Activated CD8-positive, alpha-beta memory T cell treated with anti-CD3 and anti-CD28 coated beads for 1 hour (primary cell): ENCODE measurements around the gene SLC49A4.

Source experiments
- DNase-seq, 2 donors: peaks; one replicate each; pipeline ENCODE4 v3.0.0-alpha.2; 2020; ENCODE audit warnings: low read depth in 1 of 2; ENCODE audit errors: extremely low read depth in 1 of 2

The SLC49A4 gene

DNA sequence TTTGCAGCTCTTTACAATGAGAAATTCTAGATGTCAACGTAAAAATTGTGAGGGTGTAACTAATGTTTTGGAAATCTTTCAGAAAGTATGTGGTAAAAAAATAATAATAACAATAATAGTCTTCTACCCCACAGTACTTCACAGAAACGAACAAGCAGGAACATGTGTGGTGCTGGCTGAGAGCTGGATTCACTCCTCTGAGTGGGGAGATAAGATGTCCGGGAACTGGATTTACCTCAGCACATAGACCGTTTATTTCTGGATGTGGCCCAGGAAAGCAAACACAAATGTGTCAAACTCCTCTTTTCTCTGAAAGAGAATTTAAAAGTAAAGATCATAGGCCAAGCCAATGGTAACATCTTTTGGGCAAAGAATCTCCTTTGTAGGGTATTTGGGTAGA lies 103.4 kb downstream of the SLC49A4 start:
- no peak for DNase-seq

DNA sequence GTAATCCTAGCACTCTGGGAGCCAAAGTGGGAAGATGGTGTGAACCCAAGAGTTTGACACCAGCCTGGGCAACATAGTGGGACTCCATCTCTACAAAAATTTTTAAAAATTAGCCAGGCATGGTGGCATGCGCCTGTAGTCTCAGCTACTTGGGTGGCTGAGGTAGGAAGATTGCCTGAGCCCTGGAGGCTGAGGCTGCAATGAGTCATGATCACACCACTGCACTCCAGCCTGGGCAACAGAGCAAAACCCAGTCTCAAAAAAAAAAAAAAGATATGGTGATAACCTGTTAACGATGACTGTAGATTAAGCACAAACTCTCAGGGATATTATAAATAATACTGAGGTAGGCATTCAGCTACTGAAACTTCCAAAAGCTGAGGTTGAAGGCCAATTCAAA lies 107.5 kb downstream of the SLC49A4 start:
- DNase-seq = no peak

DNA sequence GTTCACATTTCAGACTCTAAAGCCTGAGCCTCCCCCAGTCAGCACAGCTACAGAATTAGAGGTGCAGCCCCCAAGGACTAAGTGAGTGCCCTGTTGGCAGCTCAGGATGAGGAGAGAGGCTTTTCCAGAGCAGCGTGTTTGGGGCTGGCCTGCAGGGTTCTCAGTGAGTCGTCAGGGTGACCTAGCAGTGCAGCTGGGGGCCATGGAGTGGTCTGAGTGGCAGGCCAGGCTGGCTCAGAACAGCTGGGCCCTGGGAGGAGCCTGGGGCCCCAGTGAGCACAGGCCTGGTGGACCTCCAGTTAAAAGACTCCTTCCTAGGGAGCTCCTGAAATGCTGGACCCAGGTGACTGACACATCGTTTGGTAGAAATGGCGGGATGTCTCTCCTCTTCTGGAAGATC lies 108.3 kb downstream of the SLC49A4 start:
- DNase-seq = no peak

DNA sequence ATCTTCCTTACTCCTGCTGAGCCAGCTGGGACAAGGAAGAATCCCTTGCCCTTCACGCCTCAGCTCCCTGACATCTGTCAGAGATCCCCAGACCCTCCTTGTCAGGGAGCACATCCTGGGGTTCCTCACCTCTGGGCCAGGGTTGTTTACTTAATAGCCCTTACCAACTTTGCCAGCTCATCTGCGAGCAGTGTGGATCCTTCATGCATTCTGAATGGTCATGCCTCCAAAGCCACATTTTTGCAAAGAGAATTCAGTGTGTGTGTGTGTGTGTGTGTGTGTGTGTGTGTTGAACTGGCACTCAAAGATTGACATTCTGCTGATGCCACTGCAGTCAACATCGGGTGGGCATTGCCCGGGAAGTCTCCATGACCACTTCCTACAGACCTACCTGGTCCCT lies 112.6 kb downstream of the SLC49A4 start:
- DNase-seq = no peak

DNA sequence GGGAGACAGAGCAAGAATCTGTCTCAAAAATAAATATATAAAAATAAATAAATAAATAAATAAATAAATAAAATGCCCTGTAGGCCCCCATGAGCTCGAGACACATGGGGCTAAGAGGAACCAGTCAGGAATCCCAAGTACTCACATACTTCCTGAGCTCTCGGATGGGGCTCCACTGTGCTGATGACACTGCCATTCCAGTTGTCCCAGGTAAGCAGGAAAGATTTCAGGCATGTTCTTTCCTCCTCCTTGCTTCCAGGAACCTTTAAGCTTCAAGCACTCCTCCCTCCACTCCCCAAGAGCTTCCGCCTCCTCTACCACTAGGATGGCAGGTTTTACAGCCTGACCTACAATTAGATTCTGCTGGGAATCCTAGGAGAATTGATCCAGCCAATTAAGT lies 113.4 kb downstream of the SLC49A4 start:
- DNase-seq = no peak

DNA sequence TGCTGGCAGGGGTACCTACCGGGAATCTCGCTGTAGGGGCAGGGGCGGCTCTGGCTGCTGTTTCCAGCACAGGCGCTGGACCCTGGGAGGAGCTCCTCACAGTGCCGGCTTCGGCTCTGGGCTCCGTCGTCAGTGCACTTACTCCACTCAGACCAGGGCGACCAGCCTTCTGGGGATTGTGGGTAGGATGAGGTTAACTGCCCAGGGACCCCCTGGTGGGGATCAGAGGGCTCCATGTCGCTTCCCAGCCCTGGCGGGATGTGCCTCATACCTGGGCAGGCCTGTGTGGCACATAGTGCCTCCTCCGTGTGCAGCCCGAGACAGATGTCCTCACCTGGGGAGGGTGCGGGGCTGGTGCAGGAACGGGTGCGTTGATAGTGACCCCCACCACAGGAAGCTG lies 117.0 kb downstream of the SLC49A4 start:
- no peak for DNase-seq

DNA sequence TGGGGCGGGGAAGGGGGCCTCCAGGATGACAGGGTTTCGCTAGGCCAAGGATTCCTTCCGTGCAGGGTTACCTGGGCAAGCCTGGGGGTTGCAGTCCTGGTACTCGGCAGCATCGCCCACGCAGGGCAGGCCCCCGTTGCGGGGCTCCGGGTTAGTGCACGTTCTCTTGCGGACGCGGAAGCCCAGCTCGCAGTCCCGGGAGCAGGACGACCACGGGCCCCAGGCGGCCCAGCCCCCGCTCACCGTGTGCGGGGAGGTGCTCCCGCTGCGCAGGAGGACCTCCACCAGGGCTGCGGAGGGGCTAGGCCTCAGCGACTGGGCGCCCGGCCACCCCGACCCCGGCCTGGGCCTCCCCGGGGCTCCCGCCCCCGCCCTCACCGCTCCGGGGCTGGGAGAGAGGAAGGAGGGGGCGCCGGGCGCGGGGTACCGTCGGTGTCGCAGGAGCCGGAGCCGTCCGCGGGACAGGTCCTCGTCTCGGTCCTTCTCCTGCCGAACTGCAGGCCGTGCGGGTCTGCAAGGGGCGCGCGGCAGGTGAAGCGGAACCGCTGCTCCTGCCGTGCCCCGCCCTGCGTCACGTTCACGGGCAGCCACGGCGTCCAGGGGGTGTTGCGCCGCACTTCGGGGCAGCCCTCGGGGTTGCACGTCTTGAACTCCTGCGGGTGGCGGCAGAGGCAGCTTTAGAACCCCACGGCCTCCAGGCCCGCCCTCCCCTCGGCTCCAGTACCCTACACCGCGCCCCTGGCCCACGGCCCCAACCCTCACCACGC lies 118.1 kb downstream of the SLC49A4 start:
- no peak for DNase-seq

DNA sequence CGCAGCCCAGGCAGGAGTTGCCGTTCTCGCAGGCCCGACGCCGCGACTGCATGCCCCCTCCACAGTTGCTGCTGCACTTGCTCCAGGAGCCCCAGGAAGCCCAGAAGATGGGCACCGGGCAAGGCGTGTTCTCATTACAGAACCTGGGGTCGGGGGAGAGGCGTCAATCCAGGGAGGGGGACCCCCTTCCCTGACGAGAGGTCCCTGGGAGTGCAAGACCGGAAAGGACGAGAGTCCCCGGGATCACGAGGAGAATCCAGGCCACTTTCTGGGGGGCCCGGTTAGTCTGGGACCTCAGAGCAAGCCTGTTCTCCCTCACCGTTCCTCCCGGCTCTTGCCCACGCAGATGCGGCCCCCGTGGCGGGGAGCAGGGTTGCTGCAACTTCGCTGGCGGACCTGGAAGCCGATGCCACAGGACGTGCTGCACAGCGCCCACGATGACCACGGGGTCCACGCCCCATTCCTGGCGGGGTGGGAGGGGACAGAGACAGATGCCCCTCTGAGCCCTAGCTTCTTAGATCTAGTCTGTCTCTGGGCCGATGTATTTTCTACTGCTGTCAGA lies 118.8 kb downstream of the SLC49A4 start:
- no peak for DNase-seq

DNA sequence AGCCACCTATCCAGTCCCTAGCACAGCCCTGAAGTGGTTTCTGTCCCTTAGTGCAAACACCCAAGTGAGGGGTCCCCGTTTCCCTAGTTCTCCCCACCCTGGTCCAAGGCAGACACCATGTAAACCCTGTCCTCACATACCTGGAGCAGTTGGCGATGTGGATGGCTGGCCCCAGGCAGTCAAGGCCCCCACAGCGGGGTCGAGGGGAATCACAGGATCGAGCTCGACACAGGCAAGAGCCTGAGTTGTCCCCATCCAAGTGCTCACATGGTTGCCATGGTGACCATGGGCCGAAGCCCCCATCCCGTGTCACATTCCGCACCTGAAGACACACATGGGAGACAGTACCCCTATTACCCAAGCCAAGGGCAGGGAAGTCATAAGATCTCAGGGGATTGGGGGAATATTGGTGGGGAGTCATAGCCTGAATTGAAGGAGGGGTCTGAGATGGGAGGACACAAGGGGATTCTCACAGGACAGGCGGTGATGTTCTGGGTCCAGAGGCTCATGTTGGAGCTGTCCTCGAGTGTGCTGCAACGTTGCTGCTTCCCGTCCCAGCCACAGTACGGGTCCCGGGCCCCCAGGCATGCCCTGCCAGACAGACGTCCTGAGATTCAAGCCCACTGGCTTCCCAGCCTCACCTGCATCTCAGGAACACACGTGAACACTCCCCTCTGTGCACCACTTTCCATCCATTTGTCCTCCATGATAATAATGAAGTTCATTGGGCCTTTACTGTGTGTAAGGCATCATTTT lies 120.6 kb downstream of the SLC49A4 start:
- no peak for DNase-seq

DNA sequence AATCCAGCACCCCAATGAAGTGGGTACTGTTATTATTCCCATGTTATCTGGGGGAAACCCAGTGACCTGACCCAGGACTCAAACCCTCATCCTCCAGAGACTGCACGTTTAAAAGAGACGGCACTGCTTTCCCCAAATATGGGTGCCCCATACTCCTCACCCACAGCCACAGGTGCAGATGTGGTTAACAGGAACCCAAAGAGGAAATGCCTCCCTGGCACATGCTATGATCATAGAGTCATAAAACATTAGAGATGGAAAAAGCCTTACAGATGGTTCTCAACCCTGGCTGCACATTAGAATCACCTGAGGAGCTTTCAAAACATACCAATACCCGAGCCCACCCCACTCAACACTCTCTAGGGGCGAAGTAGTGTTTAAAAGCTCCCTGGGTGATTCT lies 121.2 kb downstream of the SLC49A4 start:
- DNase-seq = no peak

DNA sequence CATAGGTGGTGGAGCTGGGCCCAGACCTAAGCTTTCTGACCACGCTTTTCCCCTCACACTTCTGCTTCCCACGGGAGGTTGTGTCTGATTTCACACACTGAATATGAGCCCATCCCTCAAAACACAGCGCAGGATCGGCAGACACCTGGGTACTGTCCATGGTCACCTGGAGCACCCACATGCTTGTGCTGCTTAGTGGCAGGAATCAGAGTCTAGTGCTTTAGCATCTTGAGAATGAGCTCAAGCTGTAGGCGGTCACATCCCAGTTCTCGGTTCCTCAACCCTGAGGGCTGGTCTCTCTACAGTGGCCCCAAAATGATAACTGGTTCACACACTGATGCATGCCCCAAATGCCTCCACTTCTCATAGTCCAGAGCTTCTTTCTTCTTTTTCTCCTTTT lies 121.7 kb downstream of the SLC49A4 start:
- no peak for DNase-seq

DNA sequence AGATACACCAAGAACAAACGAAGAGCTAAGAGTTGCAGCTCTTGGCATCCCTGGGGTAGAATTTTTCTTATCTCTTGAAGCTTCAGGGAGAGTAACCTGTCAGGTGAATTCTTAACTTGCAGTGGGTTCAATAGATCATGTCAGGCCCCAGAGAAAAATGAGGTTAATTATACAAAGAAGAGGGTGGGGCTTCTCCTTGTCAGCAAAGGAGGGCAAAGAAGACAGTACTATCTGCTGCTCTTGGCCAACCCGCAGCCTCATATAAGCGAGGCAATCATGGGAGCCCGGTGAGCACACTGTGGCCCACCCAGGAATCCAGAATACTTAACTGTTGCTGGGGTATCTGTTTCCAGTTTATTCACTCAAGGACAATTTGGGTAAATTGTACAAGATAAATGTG lies 122.5 kb downstream of the SLC49A4 start:
- DNase-seq = no peak

DNA sequence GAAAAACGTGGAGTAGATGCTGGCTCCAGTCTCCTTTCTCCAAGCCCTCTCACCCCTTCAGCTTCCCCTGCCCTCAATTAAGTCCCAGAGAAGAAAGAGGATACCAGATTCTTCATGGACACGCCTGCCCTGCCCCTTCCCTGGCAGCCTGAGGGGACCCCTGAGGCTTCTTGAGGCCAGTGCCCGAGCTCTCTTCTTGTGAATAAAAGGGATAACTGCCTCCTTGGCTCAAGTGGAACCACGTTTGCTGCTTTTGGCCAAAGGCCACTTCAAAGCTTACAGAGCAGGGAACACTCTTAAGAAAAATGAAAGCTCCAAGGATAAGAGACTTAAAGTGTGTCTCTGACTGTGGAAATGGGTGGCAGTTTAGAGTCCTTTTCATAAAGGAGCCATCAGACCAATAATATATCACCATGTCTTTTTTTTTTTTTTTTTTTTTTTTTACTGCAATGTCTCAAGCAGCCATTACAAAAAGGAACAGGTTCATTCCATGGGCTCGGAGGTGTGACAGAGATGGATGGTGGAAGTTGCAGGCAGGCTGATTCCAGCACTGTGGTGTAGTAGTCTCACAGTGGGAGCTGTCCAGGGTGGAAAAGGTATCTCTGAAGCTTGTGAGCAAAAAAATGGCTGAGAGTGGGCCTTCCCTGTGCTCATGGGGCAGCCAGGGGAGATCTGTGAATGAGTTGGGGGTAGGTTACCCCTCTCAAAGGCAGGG lies 123.9 kb downstream of the SLC49A4 start:
- no peak for DNase-seq

DNA sequence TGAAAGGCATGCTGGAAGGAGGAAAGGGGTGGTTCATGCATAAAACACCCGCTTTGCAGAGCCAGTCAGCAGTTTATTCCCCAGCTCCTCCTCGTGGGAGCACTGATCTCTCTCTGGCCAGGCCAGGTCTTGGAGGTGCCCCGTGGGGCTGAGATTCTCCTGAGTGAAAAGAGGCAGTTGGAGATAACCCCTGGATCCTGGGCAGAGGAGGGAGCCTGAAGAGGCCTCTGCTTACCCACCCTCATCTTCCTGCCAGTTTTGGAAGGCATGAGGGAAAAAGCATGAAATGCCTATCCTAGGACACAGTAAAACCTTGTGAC lies 124.4 kb downstream of the SLC49A4 start:
- DNase-seq = no peak

DNA sequence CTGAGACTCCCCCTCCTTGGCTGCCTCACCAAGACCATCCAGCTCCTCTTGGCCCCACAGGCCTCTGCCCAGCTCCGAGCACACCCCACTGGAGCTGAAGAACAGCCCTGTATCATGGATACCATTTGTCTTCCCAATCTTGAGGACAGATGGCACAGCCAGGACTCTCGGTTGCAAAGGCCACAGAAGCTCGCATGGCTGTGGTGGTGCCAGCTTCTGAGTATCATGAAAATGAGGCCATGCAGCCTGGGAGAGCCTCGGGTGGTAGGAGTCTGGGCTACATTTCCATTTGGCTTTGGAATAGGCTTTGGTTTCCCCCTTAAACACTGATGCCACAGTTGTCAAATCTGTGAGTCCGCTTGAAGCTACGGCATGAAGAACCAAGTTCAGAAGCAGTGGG lies 126.1 kb downstream of the SLC49A4 start:
- DNase-seq = no peak

DNA sequence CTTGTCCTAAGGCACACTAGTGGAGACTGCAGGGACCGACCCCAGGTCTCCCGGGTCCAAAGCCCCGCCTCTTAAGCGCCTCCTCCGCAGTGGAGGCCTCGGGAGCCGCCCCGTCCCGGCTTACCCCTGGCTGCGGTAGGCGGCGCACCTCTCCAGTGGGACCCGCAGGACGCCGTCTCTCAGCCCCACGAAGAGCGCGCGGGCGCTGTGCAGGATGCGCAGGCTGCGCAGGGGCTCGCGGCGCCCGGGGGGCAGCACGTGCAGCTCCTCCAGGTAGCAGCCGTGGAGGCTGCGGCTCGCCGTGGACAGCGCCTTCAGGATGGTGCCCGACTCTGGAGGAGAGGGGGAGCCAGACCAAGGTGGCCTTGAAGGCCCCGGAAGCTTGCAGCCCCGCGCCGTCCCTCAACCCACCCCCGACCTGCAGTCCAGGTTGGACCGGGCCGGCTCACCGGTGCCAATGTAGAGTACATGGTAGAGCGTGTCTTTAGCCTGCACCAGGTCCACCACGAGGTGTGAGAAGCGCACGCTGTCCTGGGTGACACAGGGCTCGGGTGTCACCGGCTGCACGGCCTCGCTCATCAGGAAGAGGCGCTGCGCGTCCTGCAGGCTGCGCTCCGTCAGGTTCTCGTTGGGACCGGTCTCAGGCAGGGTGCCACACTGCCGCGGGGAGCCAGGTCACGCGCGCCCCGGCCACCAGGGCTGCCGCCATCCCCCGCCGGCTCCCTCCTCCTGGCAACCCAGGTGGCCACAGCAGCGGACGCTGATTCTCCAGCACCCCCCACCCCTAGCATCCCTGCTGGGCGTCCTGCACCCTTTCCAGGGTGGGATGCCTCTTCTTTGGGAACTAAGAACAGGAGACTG lies 127.2 kb downstream of the SLC49A4 start:
- DNase-seq = no peak

DNA sequence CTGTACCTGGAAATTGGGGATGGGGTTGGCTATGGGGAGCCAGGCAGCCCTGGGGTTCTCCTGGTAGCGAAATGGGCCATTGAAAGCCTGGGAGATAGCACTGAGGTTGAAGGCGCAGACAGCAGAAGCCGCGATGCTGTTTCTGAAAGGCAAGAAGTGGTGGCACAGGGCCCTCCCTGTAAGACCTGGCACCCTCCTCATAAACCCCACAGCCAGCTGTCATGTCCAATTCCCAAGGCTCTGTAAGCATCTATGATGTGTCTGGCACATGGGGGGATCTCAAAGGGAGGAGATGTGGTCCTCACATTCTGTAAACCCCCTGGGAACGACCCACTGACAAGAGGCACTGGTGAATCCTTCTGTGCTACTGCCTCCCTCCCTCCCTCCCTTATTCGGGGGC lies 128.7 kb downstream of the SLC49A4 start:
- no peak for DNase-seq

DNA sequence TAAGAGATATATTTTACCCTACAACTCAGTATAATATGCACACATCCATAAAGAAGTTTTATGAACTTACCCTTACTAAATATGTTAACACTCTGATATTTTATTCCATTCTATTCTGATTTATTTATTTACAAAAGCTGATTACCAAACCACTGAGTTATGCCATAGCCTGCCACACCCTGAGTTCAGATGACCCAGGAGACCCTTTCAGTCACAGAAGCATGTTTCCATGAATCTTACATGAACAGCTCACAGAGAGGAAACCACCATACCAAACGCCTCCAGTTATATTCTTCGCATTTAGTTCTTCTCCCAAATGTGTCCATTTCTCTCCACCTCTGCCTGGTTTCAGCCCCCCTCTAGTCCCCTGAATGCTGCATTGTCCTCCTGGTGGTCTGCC lies 129.2 kb downstream of the SLC49A4 start:
- DNase-seq = no peak

DNA sequence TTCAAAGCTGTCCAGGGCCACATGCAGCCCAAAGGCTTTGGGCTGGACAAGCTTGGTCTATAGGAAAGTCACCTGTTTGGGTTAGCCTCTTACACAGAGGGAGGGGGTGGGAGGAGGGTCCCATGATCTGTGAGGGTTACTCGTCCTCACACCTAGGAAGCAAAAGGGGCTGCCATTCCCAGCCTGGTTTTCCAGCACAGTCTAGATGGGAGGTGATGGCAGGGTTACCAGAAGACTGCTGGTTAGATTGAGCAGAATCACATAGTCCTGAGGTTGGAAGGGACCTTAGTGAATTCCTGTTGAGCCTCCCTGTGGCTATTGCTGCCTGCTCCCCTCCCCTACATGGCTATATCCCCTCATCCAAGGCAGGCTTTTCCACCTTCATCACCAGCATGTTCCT lies 130.9 kb downstream of the SLC49A4 start:
- DNase-seq = no peak

DNA sequence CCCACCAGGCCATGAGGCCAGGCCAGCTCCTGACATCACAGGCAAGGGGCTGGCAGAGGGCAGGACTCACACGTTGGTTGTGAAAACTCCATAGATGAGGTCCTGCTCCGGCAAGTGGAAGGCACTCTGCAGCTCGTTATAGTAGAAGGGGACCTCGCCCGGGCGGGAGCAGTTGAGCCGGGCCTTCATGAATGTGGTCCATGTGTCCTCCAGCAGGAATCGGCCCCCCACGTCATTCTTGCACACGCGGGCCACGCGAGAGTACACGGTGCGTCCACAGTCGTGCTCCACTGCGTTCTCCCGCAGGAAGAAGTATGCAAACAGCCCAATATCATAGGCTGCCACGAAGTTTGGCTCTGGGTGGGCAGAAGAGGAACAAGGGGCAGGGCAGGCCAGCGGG lies 131.5 kb downstream of the SLC49A4 start:
- no peak for DNase-seq

DNA sequence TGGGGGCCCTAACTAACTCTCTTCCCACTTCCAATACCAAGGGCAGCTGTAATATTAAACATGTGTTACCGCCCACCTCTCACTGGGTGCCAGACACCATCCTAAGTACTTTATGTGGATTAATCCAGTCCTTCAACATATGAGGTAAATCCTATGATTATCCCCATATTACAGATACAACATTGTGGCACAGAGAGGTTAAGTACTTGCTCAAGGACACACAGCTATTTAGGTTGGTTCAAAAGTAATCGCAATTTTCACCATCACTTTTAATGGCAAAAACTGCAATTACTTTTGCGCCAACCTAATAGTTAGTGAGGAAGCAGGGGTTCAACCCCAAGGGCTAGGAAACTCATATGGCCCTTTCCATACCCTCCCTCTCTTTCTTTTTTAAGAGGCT lies 131.9 kb downstream of the SLC49A4 start:
- DNase-seq = no peak
